ENCODE results near the gene IER5. TPM values are rescaled to one million over a fixed set of nuclear protein-coding genes. Genes with fewer than 3 reads are reported as not detected.

IER5 gene
- total RNA-seq: 19.8 and 28.5 TPM in 2 replicates

DNA sequence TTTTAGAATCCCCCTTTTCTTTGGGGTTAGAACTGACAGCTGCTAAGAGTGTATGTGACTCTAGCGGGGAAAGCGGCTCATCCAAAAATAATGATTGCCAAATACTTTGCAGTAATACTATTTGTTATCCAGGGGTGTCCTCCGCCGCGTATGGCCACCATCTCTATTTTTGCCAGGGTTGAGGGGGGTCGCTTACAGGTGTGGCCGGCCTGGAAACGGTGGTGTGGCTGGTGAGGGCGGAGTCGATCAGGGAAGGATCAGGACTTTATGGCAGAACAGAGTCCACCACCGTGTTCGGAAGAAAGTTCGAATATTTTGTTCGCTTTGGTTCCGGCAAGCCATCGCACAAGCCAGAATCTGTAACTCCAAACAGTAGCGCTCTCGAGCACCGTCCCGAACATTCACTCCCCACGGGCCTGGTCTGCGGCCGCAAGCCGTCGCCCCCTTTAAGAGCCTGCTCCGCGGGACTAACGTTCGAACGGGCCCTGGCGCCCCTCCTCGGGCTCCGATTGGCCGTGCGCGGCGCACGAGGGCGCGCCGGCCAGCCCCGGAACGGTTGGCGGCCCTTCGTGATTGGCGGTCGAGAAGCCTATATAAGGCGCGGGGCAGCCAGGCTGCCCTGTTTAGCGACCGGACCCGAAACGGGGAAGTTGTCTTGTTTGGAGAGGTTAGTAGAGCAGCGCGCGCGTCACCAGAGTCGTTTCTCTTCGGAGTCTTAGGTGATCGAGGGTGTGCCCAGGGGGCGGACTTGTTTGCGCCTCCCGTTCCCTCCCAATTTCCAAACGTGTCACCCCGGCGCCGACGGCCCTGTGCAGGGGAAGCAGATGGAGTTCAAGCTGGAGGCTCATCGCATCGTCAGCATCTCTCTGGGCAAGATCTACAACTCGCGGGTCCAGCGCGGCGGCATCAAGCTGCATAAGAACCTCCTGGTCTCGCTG, at the start of gene IER5:
IER5 (plus strand) TSS at position 622 of the 938 bp plus-strand sequence; CDS start at position 825, 203 bp downstream.

Other genes starting within 250 kb of the IER5 start
- 2.7 and 5.1 TPM in 2 replicates for gene KIAA1614, start 175.8 kb upstream of the IER5 start, total RNA-seq
- gene STX6, start 65.8 kb upstream of the IER5 start, total RNA-seq: 30.5 and 50.4 TPM in 2 replicates
- gene MR1, start 54.7 kb upstream of the IER5 start, total RNA-seq: 1.1 and 1.6 TPM in 2 replicates

Measured in dermis lymphatic vessel endothelial cell (primary cell).